Activated CD4-positive, CD25-positive, alpha-beta regulatory T cell treated with anti-CD3 and anti-CD28 coated beads, Interleukin-2, amount 50 U/mL, for 24 hours (primary cell): ENCODE results near the gene PKP3.

Experiments
- ATAC-seq, 2 donors: fragments of 150-1000 bp; cut with Tn5 transposase; one replicate each; pipeline ENCODE4 v1.10.0; 2021; ENCODE audit warnings: mild to moderate bottlenecking in 1 of 2, moderate library complexity in 1 of 2

The PKP3 gene

GRCh38 chr11:363948-364761 is 29.9 kb upstream of the PKP3 start:
- peak; percentile 75 to 81 for ATAC-seq

GRCh38 chr11:364991-365725 is 28.9 kb upstream of the PKP3 start:
- no peak for ATAC-seq

- ATAC-seq: no peak
Observed at GRCh38 chr11:365831-366230, 28.2 kb upstream of the PKP3 start.

- no peak for ATAC-seq
Observed at GRCh38 chr11:367956-368413, 26.0 kb upstream of the PKP3 start.

- ATAC-seq: no peak
Observed at GRCh38 chr11:368414-369335, 25.3 kb upstream of the PKP3 start.

- no peak for ATAC-seq
Observed at GRCh38 chr11:369336-370018, 24.5 kb upstream of the PKP3 start, which contains the start of gene B4GALNT4. Gene B4GALNT4 (plus strand): TSS chr11:369499. CDS start chr11:369804, 305 bp downstream.

GRCh38 chr11:370070-370941 is 23.7 kb upstream of the PKP3 start:
- ATAC-seq: no peak

- ATAC-seq: no peak
Observed at GRCh38 chr11:371051-371450, 23.0 kb upstream of the PKP3 start.

- no peak for ATAC-seq
Observed at GRCh38 chr11:371716-372590, 22.1 kb upstream of the PKP3 start.

- no peak for ATAC-seq
Observed at GRCh38 chr11:372809-373715, 20.9 kb upstream of the PKP3 start.

- ATAC-seq: no peak
Observed at GRCh38 chr11:373716-374551, 20.1 kb upstream of the PKP3 start.

GRCh38 chr11:375065-376025 is 18.7 kb upstream of the PKP3 start:
- ATAC-seq: no peak

- ATAC-seq: no peak
Observed at GRCh38 chr11:376531-377173, 17.4 kb upstream of the PKP3 start.

GRCh38 chr11:377174-377865 is 16.7 kb upstream of the PKP3 start:
- ATAC-seq: no peak

GRCh38 chr11:377883-378500 is 16.0 kb upstream of the PKP3 start:
- no peak for ATAC-seq
